Heart right ventricle (tissue), 16 donors: ENCODE data around the gene LHX4. TPM values are rescaled to one million over a fixed set of nuclear protein-coding genes. Genes with fewer than 3 reads are reported as not detected.

Source experiments
- ATAC-seq, 8 donors: fragments of 200-7000 bp; cut with Tn5 transposase; one replicate each; pipeline ENCODE4 v1.9.1; 2020; ENCODE audit warnings: mild to moderate bottlenecking in 8 of 8, moderate library complexity in 8 of 8, moderate number of reproducible peaks in 1 of 8
- DNase-seq, 2 donors: peaks; one replicate each; pipeline ENCODE4 v3.0.0-alpha.2; 2020
- H3K27ac ChIP-seq, 10 donors: fragments of 200-600 bp; sonication (generic) in 2 of 10; one replicate each; pipeline versions ENCODE4 v1.5.0 to v1.8.0; 2020 to 2022; ENCODE audit warnings: mild to moderate bottlenecking in 3 of 10
- H3K27me3 ChIP-seq, 7 donors: fragments of 200-600 bp; one replicate each; pipeline ENCODE4 v1.8.0; 2021 to 2022; ENCODE audit warnings: mild to moderate bottlenecking in 2 of 7
- H3K36me3 ChIP-seq, 9 donors: fragments of 200-600 bp; sonication (generic) in 1 of 9; one replicate each; pipeline versions ENCODE4 v1.5.0 to v1.8.0; 2020 to 2022; ENCODE audit warnings: mild to moderate bottlenecking in 2 of 9
- H3K4me1 ChIP-seq, 9 donors: fragments of 200-600 bp; sonication (generic) in 1 of 9; one replicate each; pipeline versions ENCODE4 v1.5.0 to v1.8.0; 2020 to 2022; ENCODE audit warnings: mild to moderate bottlenecking in 4 of 9
- H3K4me3 ChIP-seq, 10 donors: fragments of 200-600 bp; sonication (generic) in 2 of 10; one replicate each; pipeline versions ENCODE4 v1.5.0 to v1.8.0; 2020 to 2022; ENCODE audit warnings: mild to moderate bottlenecking in 7 of 10, moderate library complexity in 2 of 10
- H3K9me3 ChIP-seq, 11 donors: fragments of 200-600 bp in 10 of 11; sonication (generic) in 2 of 11; one replicate each; pipeline versions ENCODE4 v1.5.0 to v1.8.0; 2013 to 2022; ENCODE audit warnings: mild to moderate bottlenecking in 2 of 11, control low read depth in 1 of 11, moderate library complexity in 1 of 11
- CTCF ChIP-seq, 9 donors: fragments of 200-600 bp; sonication (generic) in 2 of 9; IDR thresholded peaks; one replicate each; pipeline versions ENCODE4 v1.5.0 to v1.8.0; 2021 to 2022; ENCODE audit warnings: antibody characterized with exemption in 9 of 9, mild to moderate bottlenecking in 5 of 9, moderate library complexity in 1 of 9
- WGBS, 2 donors: extraction: QIAGEN DNeasy Blood & Tissue Kit; methylation state at CpG; one replicate each; pipeline ENCODE4 v1.1.7; 2013; ENCODE audit warnings: inconsistent platforms in 1 of 2; 5-methylcytosine and 5-hydroxymethylcytosine counted together
- intact Hi-C, 10 donors: fragments of 100-400 bp; cut with DNase I; formaldehyde crosslinking; loops; one replicate each; pipeline versions ENCODE4 v1.11.1 to v1.14.2; 2022
- polyA plus RNA-seq, 2 donors: library from polyadenylated mRNA; stranded (reverse); fragments of 200-250 nt; gene quantifications; one replicate each; pipeline ENCODE4 v1.2.3, GENCODE V29; 2013
- total RNA-seq, 10 donors: library from RNA; stranded (reverse); fragmentation: NEBNext Ultra II Directional in 3 of 10; extraction: Animal tissue kit (Norgen Biotek cat#: 25700) in 3 of 10; gene quantifications; one replicate each; pipeline versions ENCODE4 v1.2.1 to v1.2.4, GENCODE V29; 2021 to 2023
- donor health status: Arrhythmogenic right ventricular cardiomyopathy.
- donor health status: ischemic (EF 13 %, LVEDD 7.1; RV severe dilation, severe dysfunction).
- donor health status: healthy with polysubstance abuse.
- donor health status: DM: no; HTN: yes; CAD: no.
- donor health status: DM: no; HTN: no; CAD: no.
- donor health status: ischemic (EF 25% LVEDD 6.9; RV normal size, moderate dysfunction).
- donor health status: ischemic (EF 25% LVEDD 5.7; RV mildly dilated, moderate dysfunction).
- donor health status: healthy.
- donor health status: DM: yes; HTN: yes; CAD: no.
- donor health status: Ischemic cardiomyopathy.
- donor health status: ischemic (EF 35%, LVEDD 5.7; RV mildly dilated, moderate dysfunction).
- donor health status: nonischemic (EF 11% LVEDD 7.7; RV severe dilation, severe dysfunction).
- donor health status: DM: yes; HTN: yes; CAD: no.
- donor health status: PGD.
- donor health status: ischemic (EF 29% LVEDD 5.4; RV normal size, mild dysfunction).
- donor health status: nonischemic (EF 23%, LVEDD 6.1; RV moderate dilation, normal function).

The LHX4 gene
- total and polyA plus RNA-seq, 12 donors = under 0.01 TPM; not detected in 11

- intact Hi-C loops = no loop called here
- no peaks in the 10 kb centered on the region for H3K9me3 ChIP-seq
- WGBS, 2 donors = 92% methylated on average over 10 of the region's 10 CpGs
- peaks cover 0 to 4% (median 0%) of the 10 kb centered on the region in 9 donors for H3K4me1 ChIP-seq
- peaks cover 0 to 81% (median 67%) of the 10 kb centered on the region in 7 donors for H3K27me3 ChIP-seq
- no peak for ATAC-seq
- DNase-seq = no peak
- TF ChIP-seq CTCF (IDR thresholded peaks at IDR 0.05) = no peak
- H3K27ac ChIP-seq = no peak overlapping the region
- no peaks in the 10 kb centered on the region for H3K36me3 ChIP-seq
- no peak overlapping the region for H3K4me3 ChIP-seq
Measured at GRCh38 chr1:180261030-180261429, 31.0 kb downstream of the LHX4 start.

- Histone ChIP-seq H3K27me3 (peaks cover 0 to 79% (median 61%) of the 10 kb centered on the region in 7 donors), H3K36me3 (no peaks in the 10 kb centered on the region), H3K4me1 (peaks cover 0 to 4% (median 0%) of the 10 kb centered on the region in 9 donors), H3K9me3 (no peaks in the 10 kb centered on the region), H3K27ac (no peak overlapping the region), H3K4me3 (no peak overlapping the region)
- intact Hi-C loops = no loop called here
- ATAC-seq (no peak), DNase-seq (no peak)
- TF ChIP-seq CTCF (IDR thresholded peaks at IDR 0.05) = no peak
- 74 to 75% methylated on average over 7 of the region's 7 CpGs for WGBS, 2 donors
Measured at GRCh38 chr1:180261524-180262155, 31.6 kb downstream of the LHX4 start.

GRCh38 chr1:180262628-180263488 is 32.8 kb downstream of the LHX4 start:
- ATAC-seq (no peak), DNase-seq (no peak)
- H3K36me3 ChIP-seq = no peaks in the 10 kb centered on the region
- no peak overlapping the region for H3K4me3 ChIP-seq
- H3K4me1 ChIP-seq = peaks cover 0 to 4% (median 0%) of the 10 kb centered on the region in 9 donors
- WGBS, 2 donors = 69 to 76% methylated on average over 12 of the region's 12 CpGs
- no peak overlapping the region for H3K27ac ChIP-seq
- no peaks in the 10 kb centered on the region for H3K9me3 ChIP-seq
- H3K27me3 ChIP-seq = peaks cover 0 to 68% (median 48%) of the 10 kb centered on the region in 7 donors
- intact Hi-C loops = no loop called here
- no peak for TF ChIP-seq CTCF (IDR thresholded peaks at IDR 0.05)

GRCh38 chr1:180264595-180264994 is 34.5 kb downstream of the LHX4 start:
- H3K27ac ChIP-seq = no peak overlapping the region
- DNase-seq (no peak), ATAC-seq (no peak)
- peaks cover 0 to 6% (median 0%) of the 10 kb centered on the region in 9 donors for H3K4me1 ChIP-seq
- peaks cover 0 to 50% (median 31%) of the 10 kb centered on the region in 7 donors for H3K27me3 ChIP-seq
- H3K9me3 ChIP-seq = no peaks in the 10 kb centered on the region
- WGBS, 2 donors = 63 to 64% methylated on average over 2 of the region's 2 CpGs
- H3K4me3 ChIP-seq = no peak overlapping the region
- no peaks in the 10 kb centered on the region for H3K36me3 ChIP-seq
- intact Hi-C loops = no loop called here
- no peak for TF ChIP-seq CTCF (IDR thresholded peaks at IDR 0.05)
